ENCODE measurements around the gene PRPF19. TPM values are rescaled to one million over a fixed set of nuclear protein-coding genes. Genes with fewer than 3 reads are reported as not detected.
A peak's percentile ranks its signal among the peaks of the same experiment; 100 is the strongest.

PRPF19 gene
- polyA plus RNA-seq, 2 of the 4 experiments (the other 2 are of a cell fraction) = 41.1 to 177 TPM

- Histone ChIP-seq H3K9me3 (no peaks in the 10 kb centered on the region), H3K27ac (no peak overlapping the region), H3K4me2 (peak overlapping the region; percentile 90; the same call in 1 of the 3 replicates), H3K4me1 (peaks cover 20% of the 10 kb centered on the region), H3K4me3 (no peak overlapping the region)
- 92% methylated on average over 8 of the region's 8 CpGs for WGBS (ENCODE audit: missing lambda C conversion rate)
- TF ChIP-seq JUNB (IDR thresholded peaks at IDR 0.05) (no peak), MAX (IDR thresholded peaks at IDR 0.05) (no peak)
- POLR2A ChIA-PET = no interaction called here
- ATAC-seq = no peak
- DNase-seq (ENCODE audit: low read depth in 1 of 2, low spot score in 1 of 2) = no peak
- no peak for FAIRE-seq
- CTCF ChIA-PET = interaction anchor here (1.0 to 3.1 kb wide), 5 partner anchors 8 to 151 kb away, joined by 3 to 11 read pairs (median 5); no protein-coding TSS in a partner anchor
These were observed 20.1 kb upstream of the PRPF19 start for GRCh38 chr11:60926500-60926899.

GRCh38 chr11:60925868-60926267 is 19.5 kb upstream of the PRPF19 start:
- H3K4me1 ChIP-seq = peaks cover 20% of the 10 kb centered on the region
- no peak for FAIRE-seq
- no peak overlapping the region for H3K4me3 ChIP-seq
- ChIA-PET CTCF (interaction anchor here (0.6 to 3.1 kb wide), 5 partner anchors 11 to 227 kb away, joined by 3 to 11 read pairs (median 5); no protein-coding TSS in a partner anchor), POLR2A (no interaction called here)
- H3K4me2 ChIP-seq = peak overlapping the region; percentile 90
- H3K27ac ChIP-seq = peak overlapping the region in 1 of 2 experiments; percentile 97; a peak in 3 of 6 replicates
- H3K9me3 ChIP-seq = no peaks in the 10 kb centered on the region
- ATAC-seq = peak; percentile 28 to 61; a peak in 5 of 6 replicates
- 41% methylated on average over 6 of the region's 6 CpGs for whole genome bisulfite sequencing (ENCODE audit: missing lambda C conversion rate)
- DNase-seq (ENCODE audit: low read depth in 1 of 2, low spot score in 1 of 2) = peak; percentile 52 to 81
- TF ChIP-seq FOSB (CRISPR knock-in tag; IDR thresholded peaks at IDR 0.05) (no peak), FOSL2 (IDR thresholded peaks at IDR 0.05) (no peak), FOSL2 (CRISPR knock-in tag; IDR thresholded peaks at IDR 0.05) (peak; percentile 50), HOXA7 (CRISPR knock-in tag; IDR thresholded peaks at IDR 0.05) (no peak), PHF8 (IDR thresholded peaks at IDR 0.05; ENCODE audit: borderline replicate concordance, low read depth) (no peak), ATOH8 (CRISPR knock-in tag; IDR thresholded peaks at IDR 0.05; ENCODE audit: low read depth) (no peak), KDM5A (IDR thresholded peaks at IDR 0.05) (no peak), GATA3 (IDR thresholded peaks at IDR 0.05; ENCODE audit: borderline replicate concordance) (no peak), CEBPB (IDR thresholded peaks at IDR 0.05) (peak in 1 of 2 experiments; percentile 72; a peak in 2 of 4 replicates), ELK1 (IDR thresholded peaks at IDR 0.05; ENCODE audit: low read depth, low read length) (no peak), RAD21 (conservative IDR thresholded peaks at IDR 0.05 in 1 of 2, IDR thresholded peaks at IDR 0.05 in 1 of 2) (peak in 1 of 2 experiments; percentile 4; a peak in 1 of 5 replicates), POLR2A (IDR thresholded peaks at IDR 0.05; ENCODE audit: low read length) (no peak), NFE2L2 (conservative IDR thresholded peaks at IDR 0.05; ENCODE audit: low read length) (no peak), CBX2 (IDR thresholded peaks at IDR 0.05; ENCODE audit: borderline replicate concordance, low read depth) (no peak), E2F6 (IDR thresholded peaks at IDR 0.05; ENCODE audit: borderline replicate concordance, low read depth) (no peak), JUN (IDR thresholded peaks at IDR 0.05) (no peak), NR3C1 (IDR thresholded peaks at IDR 0.05) (no peak), CTCF (IDR thresholded peaks at IDR 0.05) (0 out of 3 replicates have a peak, but pooled peaks have one; percentile 6), EHMT2 (IDR thresholded peaks at IDR 0.05; ENCODE audit: low read depth) (no peak), HOXB5 (CRISPR knock-in tag; IDR thresholded peaks at IDR 0.05) (no peak), KDM1A (IDR thresholded peaks at IDR 0.05; ENCODE audit: low read depth) (no peak), MAX (IDR thresholded peaks at IDR 0.05) (no peak; the same call in 1 of the 2 replicates), EHF (CRISPR knock-in tag; IDR thresholded peaks at IDR 0.05) (no peak), ESRRA (IDR thresholded peaks at IDR 0.05; ENCODE audit: borderline replicate concordance, low read length) (no peak), RFX5 (IDR thresholded peaks at IDR 0.05) (no peak), ZFP36 (IDR thresholded peaks at IDR 0.05; ENCODE audit: borderline replicate concordance, partially characterized antibody) (peak; percentile 51), PBX3 (IDR thresholded peaks at IDR 0.05) (no peak), USF2 (IDR thresholded peaks at IDR 0.05) (no peak), EP300 (IDR thresholded peaks at IDR 0.05) (no peak), RARB (CRISPR knock-in tag; IDR thresholded peaks at IDR 0.05) (no peak), MYC (IDR thresholded peaks at IDR 0.05; ENCODE audit: borderline replicate concordance, low read length) (no peak)

Data from A549 (cell line).